ENCODE data around the gene ARGFX.

Gene ARGFX

GRCh38 chr3:121601212-121601812 is 33.6 kb downstream of the ARGFX start:
- no peak for ATAC-seq

- no peak for ATAC-seq
These were observed 37.0 kb downstream of the ARGFX start for GRCh38 chr3:121604759-121605158.

GRCh38 chr3:121606106-121606505 is 38.4 kb downstream of the ARGFX start:
- ATAC-seq, result no peak
